HL-60 (cell line): ENCODE measurements around the gene ECE2.

Source experiments
- CTCF ChIP-seq: IDR thresholded peaks from one replicate; pipeline ENCODE4 v1.5.1; 2011; ENCODE audit warnings: low read length, control low read depth, inconsistent platforms; ENCODE audit not compliant: insufficient read depth
- GABPA ChIP-seq: IDR thresholded peaks from 2 replicates; pipeline ENCODE4 v1.6.1; 2012; ENCODE audit warnings: low read depth
- POLR2AphosphoS5 ChIP-seq: IDR thresholded peaks from 2 replicates; pipeline ENCODE4 v1.6.1; 2012; ENCODE audit warnings: low read depth

DNA sequence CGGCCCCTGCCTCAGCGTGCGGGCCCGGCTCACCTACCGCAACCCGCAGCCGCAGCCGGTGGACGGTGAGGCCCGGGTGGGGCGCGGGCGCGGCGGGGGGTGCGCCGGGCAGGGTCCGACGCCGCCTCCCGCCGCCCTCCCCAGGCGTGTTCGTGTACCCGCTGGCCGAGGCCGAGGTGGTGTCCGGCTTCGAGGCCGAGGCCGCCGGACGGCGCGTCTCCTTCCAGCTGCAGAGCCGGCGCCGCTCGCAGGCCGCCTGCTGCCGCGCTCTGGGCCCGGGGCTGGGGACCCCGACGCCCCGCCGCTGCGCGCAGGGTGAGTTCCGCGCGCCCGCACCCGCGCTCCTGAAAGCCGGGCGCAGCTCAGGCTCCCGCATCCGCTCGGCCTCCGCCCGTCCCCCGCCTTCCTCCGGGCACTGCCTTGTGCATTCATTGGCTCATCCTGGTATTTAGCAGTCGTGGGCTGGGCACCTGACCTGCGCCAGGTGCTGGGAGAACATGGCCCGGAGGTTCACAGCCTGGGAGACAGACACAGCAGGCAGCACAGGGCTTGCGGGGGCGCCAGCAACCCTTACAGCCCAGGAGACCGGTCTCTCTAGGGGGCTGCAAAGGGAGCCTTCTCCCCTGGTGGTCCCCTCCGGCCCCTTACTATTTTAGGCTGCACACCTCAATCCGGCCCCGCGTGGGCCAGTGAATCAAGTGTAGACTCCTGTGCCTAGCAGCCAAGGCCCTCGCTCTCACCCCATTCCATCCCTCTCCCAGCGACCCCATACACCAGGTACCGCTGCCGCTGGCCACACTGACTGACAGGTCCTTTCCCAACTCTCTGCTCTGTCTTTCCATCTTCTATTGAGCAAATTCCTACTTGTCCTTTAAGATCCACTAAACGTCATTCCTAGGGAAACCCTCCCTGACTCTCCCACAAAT lies 45.0 kb upstream of the ECE2 start:
- no peak for TF ChIP-seq POLR2AphosphoS5
- no peak for TF ChIP-seq CTCF
- no peak for TF ChIP-seq GABPA
